ENCODE measurements around the gene CFAP410.

CFAP410 gene

DNA sequence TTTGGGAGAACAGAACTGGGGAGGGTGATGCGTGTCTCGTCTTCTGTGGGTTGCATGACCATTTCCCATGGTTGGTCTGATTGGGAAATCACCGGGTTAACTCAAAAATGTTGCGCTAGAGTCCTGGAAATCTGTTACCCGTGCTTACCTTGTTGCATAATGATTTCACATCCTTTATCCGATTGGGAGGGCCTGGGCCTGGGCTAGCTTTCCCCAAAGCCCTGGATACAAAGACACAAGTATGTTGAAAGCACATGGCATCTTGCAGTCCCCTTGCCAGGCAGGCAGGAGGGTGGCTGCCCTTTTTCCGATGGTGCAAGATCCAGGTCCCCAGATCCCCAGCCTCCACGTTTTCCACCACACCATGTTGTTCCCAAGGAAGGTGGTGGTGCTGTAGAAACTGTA, 14.8 kb upstream of the CFAP410 start:
- DNase-seq (ENCODE audit: extremely low read depth, low read depth), result no peak
- TF ChIP-seq, protein P1, sequence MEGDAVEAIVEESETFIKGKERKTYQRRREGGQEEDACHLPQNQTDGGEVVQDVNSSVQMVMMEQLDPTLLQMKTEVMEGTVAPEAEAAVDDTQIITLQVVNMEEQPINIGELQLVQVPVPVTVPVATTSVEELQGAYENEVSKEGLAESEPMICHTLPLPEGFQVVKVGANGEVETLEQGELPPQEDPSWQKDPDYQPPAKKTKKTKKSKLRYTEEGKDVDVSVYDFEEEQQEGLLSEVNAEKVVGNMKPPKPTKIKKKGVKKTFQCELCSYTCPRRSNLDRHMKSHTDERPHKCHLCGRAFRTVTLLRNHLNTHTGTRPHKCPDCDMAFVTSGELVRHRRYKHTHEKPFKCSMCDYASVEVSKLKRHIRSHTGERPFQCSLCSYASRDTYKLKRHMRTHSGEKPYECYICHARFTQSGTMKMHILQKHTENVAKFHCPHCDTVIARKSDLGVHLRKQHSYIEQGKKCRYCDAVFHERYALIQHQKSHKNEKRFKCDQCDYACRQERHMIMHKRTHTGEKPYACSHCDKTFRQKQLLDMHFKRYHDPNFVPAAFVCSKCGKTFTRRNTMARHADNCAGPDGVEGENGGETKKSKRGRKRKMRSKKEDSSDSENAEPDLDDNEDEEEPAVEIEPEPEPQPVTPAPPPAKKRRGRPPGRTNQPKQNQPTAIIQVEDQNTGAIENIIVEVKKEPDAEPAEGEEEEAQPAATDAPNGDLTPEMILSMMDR (IDR thresholded peaks at IDR 0.05; ENCODE audit: low read depth, low read length), result no peak

DNA sequence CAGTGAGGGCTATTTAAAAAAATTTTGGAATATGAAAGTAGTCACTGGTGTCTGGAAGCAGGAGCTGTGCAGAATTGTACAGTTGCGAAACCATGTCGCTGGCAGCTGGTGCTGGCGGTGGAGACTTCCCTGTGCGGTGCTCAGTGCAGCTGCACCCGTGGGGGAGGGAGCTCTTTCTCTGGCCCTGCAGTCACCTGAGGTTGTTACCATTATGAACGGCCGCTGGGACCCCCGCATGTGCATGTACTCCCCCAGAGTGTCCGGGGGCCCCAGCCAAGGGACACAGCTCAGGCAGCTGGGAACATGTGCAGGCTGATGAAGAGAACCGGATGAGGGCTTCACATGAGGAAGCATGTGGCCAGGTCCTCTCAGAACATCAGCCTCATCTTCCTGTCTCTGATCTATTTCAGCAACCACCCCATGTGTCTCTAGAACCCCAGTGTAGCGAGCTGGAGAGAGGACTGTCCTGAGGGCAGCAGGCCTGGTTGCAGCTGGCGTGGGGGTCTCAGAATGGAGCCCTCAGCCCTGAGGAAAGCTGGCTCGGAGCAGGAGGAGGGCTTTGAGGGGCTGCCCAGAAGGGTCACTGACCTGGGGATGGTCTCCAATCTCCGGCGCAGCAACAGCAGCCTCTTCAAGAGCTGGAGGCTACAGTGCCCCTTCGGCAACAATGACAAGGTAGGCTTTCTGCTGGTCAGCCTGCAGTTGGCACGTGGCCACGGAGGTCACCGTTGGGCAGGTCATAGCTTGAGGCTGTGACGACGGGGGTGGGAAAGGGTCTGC, 14.2 kb upstream of the CFAP410 start, which contains the start of gene TRPM2:
Gene TRPM2, plus strand, starts transcription at position 431 of the 780 bp plus-strand sequence. Its CDS starts 80 bp downstream, at position 511.
- TF ChIP-seq, protein P1 (IDR thresholded peaks at IDR 0.05; ENCODE audit: low read depth, low read length), result no peak
- DNase-seq (ENCODE audit: extremely low read depth, low read depth), result no peak

DNA sequence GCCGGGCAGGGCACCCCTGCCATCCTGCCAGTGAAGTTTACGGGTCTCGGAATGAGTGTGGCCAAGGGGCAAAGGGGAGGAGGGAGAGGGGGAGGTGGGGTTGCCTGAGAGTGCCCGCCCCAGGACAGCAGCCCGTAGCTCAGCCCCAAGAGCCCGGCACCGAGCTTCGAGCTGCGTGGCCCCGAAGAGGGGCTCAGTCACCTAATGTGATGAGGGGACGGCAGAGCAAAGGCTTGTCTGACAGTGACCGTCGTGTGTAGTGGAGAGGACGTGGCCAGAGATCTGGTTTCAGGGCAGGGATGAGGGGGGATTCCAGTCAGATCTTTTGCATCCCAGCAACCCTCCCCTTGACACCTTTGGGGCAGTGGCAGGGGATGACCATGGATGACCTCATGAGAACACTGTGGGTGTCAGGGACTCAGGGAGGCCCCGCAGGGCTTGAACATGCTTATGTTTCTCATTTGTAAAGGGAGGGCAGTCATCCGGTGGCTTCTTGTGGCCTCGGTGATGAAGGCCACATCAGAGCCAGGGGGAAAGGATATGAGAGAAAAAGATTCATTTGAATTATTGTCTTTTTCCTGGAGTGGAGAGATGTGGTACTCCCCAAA, 13.2 kb upstream of the CFAP410 start:
- DNase-seq (ENCODE audit: extremely low read depth, low read depth), result no peak
- TF ChIP-seq, protein P1 (IDR thresholded peaks at IDR 0.05; ENCODE audit: low read depth, low read length), result no peak

DNA sequence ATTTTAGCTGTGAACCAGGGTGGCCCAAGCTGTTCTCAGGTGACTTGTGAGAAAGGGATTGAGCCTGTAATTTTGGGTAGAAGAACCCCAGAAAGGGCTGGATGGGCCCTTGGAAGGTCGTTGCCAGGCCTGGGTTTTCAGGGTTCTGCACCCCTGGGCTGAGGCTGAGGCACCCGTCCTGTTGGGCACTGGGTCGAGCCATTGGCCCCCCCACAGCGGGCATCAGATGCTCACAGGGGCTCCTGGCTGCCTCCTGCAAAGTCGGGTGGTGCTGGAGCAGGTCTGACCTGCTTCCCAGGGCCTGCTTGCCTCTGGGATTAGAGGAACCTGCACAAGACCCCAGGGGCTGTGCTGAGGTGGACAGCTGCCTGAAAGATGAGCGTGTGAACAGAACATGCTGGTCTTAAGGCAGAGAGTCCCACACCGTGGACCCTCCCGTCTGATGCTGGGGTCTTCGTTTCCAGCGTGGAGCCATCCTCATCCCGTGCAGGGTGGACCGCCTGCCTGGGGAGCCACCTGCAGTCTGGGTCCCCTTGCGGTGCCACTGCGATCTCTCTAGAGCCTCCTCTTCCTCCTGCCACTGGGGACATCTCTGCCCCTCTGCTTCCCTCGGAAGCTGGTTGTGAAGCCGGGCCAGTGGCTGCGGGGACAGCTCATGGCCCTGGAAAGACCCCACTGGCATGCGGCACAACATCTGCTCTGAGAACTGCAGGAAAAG, 12.5 kb upstream of the CFAP410 start:
- DNase-seq (ENCODE audit: extremely low read depth, low read depth), result no peak
- TF ChIP-seq, protein P1 (IDR thresholded peaks at IDR 0.05; ENCODE audit: low read depth, low read length), result no peak

DNA sequence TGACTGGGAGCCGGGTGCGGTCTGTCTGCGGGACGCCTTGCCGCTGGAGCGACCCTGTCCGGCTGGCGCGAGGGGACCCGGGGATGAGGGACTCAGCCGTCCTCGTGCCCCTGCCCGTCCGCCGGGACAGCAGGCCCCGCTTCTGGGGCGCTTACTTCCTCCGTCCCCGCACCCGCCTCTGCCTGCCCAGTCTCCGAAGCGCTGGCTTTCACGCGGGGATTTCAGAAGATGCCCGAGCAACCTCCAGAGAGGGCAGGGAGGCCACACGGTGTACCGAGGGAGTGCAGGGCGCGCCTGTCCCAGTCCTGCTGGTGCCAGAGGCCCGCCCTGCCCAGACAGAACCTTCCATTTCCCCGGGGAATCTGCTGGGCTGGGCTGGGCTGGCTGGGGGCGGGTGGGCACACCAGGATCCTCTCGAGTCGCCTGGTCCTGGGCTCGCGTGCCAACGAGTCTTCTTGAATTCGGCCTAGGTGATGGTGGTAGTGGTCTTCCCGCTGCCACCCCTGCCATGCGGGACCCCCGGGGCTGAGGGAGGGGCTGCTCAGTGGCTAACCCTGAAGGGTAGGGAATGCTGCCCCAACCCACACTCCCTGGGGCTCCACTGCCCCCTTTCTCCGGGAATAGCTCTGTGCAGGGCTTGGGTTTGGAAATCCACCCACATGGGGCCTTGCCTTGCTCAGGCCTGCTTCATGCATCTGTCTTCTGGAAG, 11.7 kb upstream of the CFAP410 start:
- TF ChIP-seq, protein P1 (IDR thresholded peaks at IDR 0.05; ENCODE audit: low read depth, low read length), result no peak

DNA sequence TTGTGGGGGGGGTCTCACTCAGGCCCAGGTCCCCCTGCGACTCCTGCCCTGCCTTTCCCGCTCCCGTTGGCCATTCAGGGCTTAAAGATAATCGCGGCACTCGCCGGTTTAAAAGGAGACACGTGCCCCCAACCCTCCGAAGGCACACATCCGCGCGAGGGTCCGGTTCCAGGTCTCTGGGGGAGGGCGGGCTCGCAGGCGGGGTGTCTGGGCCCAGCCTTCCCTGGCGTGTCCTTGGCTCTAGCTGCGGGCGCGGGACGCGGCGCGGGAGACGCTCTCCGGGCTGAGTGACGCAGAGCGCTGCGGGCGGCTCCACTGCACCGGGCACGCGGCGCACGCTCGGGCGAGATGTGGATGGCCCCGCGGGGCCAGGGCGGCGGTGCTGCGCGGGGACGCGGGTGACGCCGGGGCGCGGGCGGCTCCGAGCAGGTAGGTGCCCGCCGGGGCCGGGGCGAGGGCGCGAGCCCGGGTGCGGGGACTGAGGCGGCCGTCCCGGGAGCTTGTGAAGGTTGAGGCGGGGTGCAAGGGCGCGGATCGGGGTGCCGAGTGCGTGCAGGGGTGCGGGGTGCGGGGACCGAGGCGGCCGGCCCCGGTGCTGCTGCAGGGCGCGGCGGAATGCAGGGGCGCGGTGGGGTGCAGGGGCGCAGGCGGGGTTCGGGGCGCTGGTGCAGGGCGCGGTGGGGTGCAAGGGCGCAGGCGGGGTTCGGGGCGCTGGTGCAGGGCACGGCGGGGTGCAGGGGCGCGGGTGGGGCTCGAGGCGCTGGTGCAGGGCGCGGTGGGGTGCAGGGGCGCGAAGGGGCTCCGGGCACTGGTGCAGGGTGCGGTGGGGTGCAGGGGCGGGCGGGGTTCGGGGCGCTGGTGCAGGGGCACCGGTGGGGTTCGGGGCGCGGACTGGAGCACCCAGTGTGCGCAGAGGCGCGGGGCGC, 10.9 kb upstream of the CFAP410 start:
- no peak for DNase-seq (ENCODE audit: extremely low read depth, low read depth)
- TF ChIP-seq, protein P1 (IDR thresholded peaks at IDR 0.05; ENCODE audit: low read depth, low read length), result no peak

More for the DNA sequence above, 11.7 kb upstream of the CFAP410 start:
- DNase-seq (ENCODE audit: extremely low read depth, low read depth), result no peak

Data from AG09319 (cell line).